HepG2 (cell line): ENCODE results near the gene AJUBA. TPM values are rescaled to one million over a fixed set of nuclear protein-coding genes. Genes with fewer than 3 reads are reported as not detected.

Experiments
- CENPX ChIP-seq: sonication (generic); formaldehyde crosslinking; IDR thresholded peaks from 2 replicates; pipeline ENCODE4 v1.9.0; 2021; ENCODE audit warnings: mild to moderate bottlenecking, missing genetic modification reagents, moderate library complexity
- DRAP1 ChIP-seq: IDR thresholded peaks from 2 replicates; pipeline ENCODE4 v1.6.1; 2016; ENCODE audit warnings: missing genetic modification reagents, missing compliant biosample characterization
- E2F5 ChIP-seq: sonication (generic); formaldehyde crosslinking; conservative IDR thresholded peaks from 2 replicates; pipeline ENCODE4 v1.4.0; 2020; ENCODE audit warnings: missing genetic modification reagents
- FOXP4 ChIP-seq: sonication (generic); formaldehyde crosslinking; IDR thresholded peaks from 2 replicates; pipeline ENCODE4 v1.4.0; 2020; ENCODE audit warnings: missing genetic modification reagents
- MXD1 ChIP-seq: sonication (generic); formaldehyde crosslinking; IDR thresholded peaks from 2 replicates; pipeline ENCODE4 v1.4.0; 2020; ENCODE audit warnings: mild to moderate bottlenecking, missing genetic modification reagents
- SPEN ChIP-seq: sonication (generic); formaldehyde crosslinking; IDR thresholded peaks from 2 replicates; pipeline ENCODE4 v1.5.1; 2020; ENCODE audit warnings: low read depth, mild to moderate bottlenecking, missing genetic modification reagents
- STAT6 ChIP-seq: sonication (generic); formaldehyde crosslinking; IDR thresholded peaks from 2 replicates; pipeline ENCODE4 v1.4.0; 2020; ENCODE audit warnings: missing genetic modification reagents, mild to moderate bottlenecking, borderline replicate concordance
- TRAFD1 ChIP-seq: sonication (generic); formaldehyde crosslinking; IDR thresholded peaks from 2 replicates; pipeline ENCODE4 v1.5.1; 2020; ENCODE audit warnings: missing genetic modification reagents, mild to moderate bottlenecking, borderline replicate concordance
- UBTF ChIP-seq: sonication (generic); formaldehyde crosslinking; IDR thresholded peaks from 2 replicates; pipeline ENCODE4 v1.4.0; 2020; ENCODE audit warnings: mild to moderate bottlenecking, missing genetic modification reagents
- ZNF558 ChIP-seq: sonication (generic); formaldehyde crosslinking; IDR thresholded peaks from 2 replicates; pipeline ENCODE4 v1.9.0; 2022; ENCODE audit warnings: mild to moderate bottlenecking, missing genetic modification reagents, borderline replicate concordance
- ZNF580 ChIP-seq: IDR thresholded peaks from 2 replicates; pipeline ENCODE4 v1.6.1; 2016; ENCODE audit warnings: low read depth, borderline replicate concordance
- ZNF619 ChIP-seq: sonication (generic); formaldehyde crosslinking; IDR thresholded peaks from 2 replicates; pipeline ENCODE4 v1.4.0; 2020; ENCODE audit warnings: mild to moderate bottlenecking, missing genetic modification reagents
- polyA plus RNA-seq, 8 experiments: library from polyadenylated mRNA; depleted of rRNA in 3 of 8; stranded (reverse) in 7 of 8; unstranded in 1 of 8; fragments of >200 nt; fragmentation: Illumina TruSeq in 4 of 8; extraction: Trizol in 4 of 8; gene quantifications; 2 replicates each; pipeline versions ENCODE4 v1.2.1 to v1.2.3, GENCODE V29; 2011 to 2016; ENCODE audit warnings: low read depth in 4 of 8, missing spikeins in 1 of 8, mixed read lengths in 1 of 8; ENCODE audit not compliant: insufficient read depth in 1 of 8
- total RNA-seq, 5 experiments: library from RNA; depleted of rRNA; stranded (reverse); fragments of >200 nt; fragmentation: Illumina TruSeq; extraction: Trizol; gene quantifications; 2 replicates each; pipeline ENCODE4 v1.2.3, GENCODE V29; 2016; ENCODE audit warnings: low read depth in 1 of 5

The AJUBA gene
- total and polyA plus RNA-seq, 2 of the 13 experiments (the other 11 are each of a cell fraction or from before 2014, with no cell fraction given): 157 to 241 TPM

GRCh38 chr14:22974530-22975313 lies 7.6 kb downstream of the AJUBA start (continued):
- peak; percentile 50; the same call in 1 of the 2 replicates for TF ChIP-seq UBTF (CRISPR knock-in tag)
- TF ChIP-seq SPEN (CRISPR knock-in tag): peak; percentile 76
- no peak for TF ChIP-seq CENPX (CRISPR knock-in tag)
- 0 out of 2 replicates have a peak, but pooled peaks have one; percentile 42 for TF ChIP-seq STAT6 (CRISPR knock-in tag)
- 0 out of 2 replicates have a peak, but pooled peaks have one; percentile 6 for TF ChIP-seq E2F5 (CRISPR knock-in tag)
- no peak for TF ChIP-seq ZNF558 (CRISPR knock-in tag)
- 0 out of 2 replicates have a peak, but pooled peaks have one; percentile 39 for TF ChIP-seq TRAFD1 (CRISPR knock-in tag)
- TF ChIP-seq ZNF580 (CRISPR knock-in tag): no peak
- no peak for TF ChIP-seq FOXP4 (CRISPR knock-in tag)
- TF ChIP-seq ZNF619 (CRISPR knock-in tag): peak; percentile 27; the same call in 1 of the 2 replicates
- no peak for TF ChIP-seq DRAP1 (CRISPR knock-in tag)
- no peak for TF ChIP-seq MXD1
